ENCODE results near the gene SCARB1. TPM values are rescaled to one million over a fixed set of nuclear protein-coding genes. Genes with fewer than 3 reads are reported as not detected.

The SCARB1 gene
- total RNA-seq, 4 donors from 2014 or later: 15.3 to 55.3 (median 29.7) TPM

DNA sequence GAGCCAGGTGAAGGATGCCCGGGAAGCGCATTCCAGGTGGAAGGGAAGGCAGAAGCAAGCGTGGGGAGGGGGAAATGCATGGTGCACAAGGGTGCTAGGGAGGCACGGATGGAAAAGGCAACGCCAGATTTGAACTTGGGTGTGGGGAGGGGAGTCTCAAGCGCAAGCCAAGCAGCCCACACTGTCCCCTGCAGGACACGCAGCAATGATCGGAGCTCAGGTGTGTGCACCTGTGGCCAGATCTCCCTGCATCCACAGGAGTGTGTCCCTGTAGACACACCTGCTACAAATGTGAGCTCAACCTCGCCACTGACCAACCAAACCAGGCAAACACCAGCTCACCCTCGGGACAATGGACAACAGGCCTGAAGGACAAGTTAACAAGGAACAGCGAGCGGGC lies 63.2 kb downstream of the SCARB1 start:
- Histone ChIP-seq H3K27ac (no peak overlapping the region), H3K4me1 (peaks cover 0 to 17% (median 4%) of the 10 kb centered on the region in 4 donors), H3K9me3 (no peaks in the 10 kb centered on the region), H3K36me3 (peaks cover 0 to 52% (median 0%) of the 10 kb centered on the region in 3 donors), H3K27me3 (no peaks in the 10 kb centered on the region), H3K4me3 (no peak overlapping the region)
- 92 to 94% methylated on average over 12 of the region's 12 CpGs for WGBS, 2 donors
- DNase-seq (ENCODE audit: low spot score in 2 of 2): no peak
- TF ChIP-seq POLR2A (IDR thresholded peaks at IDR 0.05): no peak
- TF ChIP-seq, protein P1, sequence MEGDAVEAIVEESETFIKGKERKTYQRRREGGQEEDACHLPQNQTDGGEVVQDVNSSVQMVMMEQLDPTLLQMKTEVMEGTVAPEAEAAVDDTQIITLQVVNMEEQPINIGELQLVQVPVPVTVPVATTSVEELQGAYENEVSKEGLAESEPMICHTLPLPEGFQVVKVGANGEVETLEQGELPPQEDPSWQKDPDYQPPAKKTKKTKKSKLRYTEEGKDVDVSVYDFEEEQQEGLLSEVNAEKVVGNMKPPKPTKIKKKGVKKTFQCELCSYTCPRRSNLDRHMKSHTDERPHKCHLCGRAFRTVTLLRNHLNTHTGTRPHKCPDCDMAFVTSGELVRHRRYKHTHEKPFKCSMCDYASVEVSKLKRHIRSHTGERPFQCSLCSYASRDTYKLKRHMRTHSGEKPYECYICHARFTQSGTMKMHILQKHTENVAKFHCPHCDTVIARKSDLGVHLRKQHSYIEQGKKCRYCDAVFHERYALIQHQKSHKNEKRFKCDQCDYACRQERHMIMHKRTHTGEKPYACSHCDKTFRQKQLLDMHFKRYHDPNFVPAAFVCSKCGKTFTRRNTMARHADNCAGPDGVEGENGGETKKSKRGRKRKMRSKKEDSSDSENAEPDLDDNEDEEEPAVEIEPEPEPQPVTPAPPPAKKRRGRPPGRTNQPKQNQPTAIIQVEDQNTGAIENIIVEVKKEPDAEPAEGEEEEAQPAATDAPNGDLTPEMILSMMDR (IDR thresholded peaks at IDR 0.05): no peak
- TF ChIP-seq EP300 (IDR thresholded peaks at IDR 0.05): no peak

DNA sequence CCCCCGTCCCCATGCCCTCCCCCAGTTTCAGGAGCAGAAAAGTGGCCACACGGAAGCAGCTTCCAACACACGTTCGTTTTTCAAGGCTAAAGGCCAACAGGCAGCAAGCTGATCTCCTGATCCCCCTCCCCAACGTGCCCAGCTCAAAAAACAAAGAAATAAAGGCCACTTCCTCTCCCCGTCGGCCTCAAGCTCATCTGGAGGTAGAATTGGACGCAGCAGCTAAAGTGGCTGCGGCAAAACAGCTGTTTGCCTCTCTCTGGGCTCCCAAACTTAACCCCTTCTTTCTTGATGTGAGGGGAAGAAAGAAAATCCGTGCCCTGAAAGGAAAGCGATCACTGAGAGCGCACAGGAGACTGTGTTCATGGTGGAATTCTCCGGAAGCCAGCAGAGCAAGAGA lies 66.3 kb downstream of the SCARB1 start:
- TF ChIP-seq, protein P1 (IDR thresholded peaks at IDR 0.05): no peak
- TF ChIP-seq EP300 (IDR thresholded peaks at IDR 0.05) (no peak), POLR2A (IDR thresholded peaks at IDR 0.05) (no peak)

DNA sequence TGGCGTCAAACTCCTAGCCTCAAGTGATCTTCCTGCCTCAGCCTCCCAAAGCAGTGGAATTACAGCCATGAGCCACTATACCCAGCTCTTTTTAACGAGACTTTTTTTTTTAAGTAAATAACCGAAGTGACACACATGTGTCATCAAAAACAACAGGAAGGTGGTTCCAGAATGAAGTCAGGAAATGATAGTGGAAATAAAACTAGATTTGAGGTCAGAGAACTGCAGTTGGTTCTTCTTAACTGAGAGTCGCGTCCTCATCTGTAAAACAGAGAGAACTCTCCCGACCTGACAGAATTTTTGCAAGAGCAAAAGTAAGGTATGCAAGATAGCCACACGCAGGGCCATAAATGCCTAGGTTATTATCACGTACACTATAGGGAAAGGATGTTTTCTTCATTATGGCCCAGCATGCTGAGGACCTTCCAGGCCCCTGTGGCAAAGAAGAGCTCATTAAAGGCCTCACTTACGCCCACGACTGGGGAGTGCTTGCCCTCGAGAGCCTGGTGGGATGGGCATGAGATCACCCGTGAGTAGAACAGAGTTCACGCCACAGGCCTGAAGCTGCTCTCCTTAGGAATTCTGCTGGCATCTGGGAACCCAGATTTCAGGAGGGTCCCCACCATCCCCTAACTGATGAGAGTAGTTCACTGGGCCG lies 67.2 kb downstream of the SCARB1 start:
- DNase-seq (ENCODE audit: low spot score in 2 of 2): no peak
- TF ChIP-seq, protein P1 (IDR thresholded peaks at IDR 0.05): no peak
- TF ChIP-seq POLR2A (IDR thresholded peaks at IDR 0.05) (no peak), EP300 (IDR thresholded peaks at IDR 0.05) (no peak)
- Histone ChIP-seq H3K9me3 (no peaks in the 10 kb centered on the region), H3K27me3 (no peaks in the 10 kb centered on the region), H3K36me3 (peaks cover 0 to 45% (median 0%) of the 10 kb centered on the region in 3 donors), H3K4me1 (peaks cover 0 to 10% (median 4%) of the 10 kb centered on the region in 4 donors), H3K27ac (peak overlapping the region in 3 of 4 donors; percentile 3 to 61 (median 57)), H3K4me3 (no peak overlapping the region)
- 64 to 67% methylated on average over 14 of the region's 14 CpGs for WGBS, 2 donors

More for the DNA sequence above, 66.3 kb downstream of the SCARB1 start:
- no peak for DNase-seq (ENCODE audit: low spot score in 2 of 2)
- Histone ChIP-seq H3K4me3 (no peak overlapping the region), H3K27me3 (no peaks in the 10 kb centered on the region), H3K36me3 (peaks cover 0 to 51% (median 0%) of the 10 kb centered on the region in 3 donors), H3K9me3 (no peaks in the 10 kb centered on the region), H3K4me1 (peaks cover 0 to 10% (median 4%) of the 10 kb centered on the region in 4 donors), H3K27ac (peak overlapping the region in 2 of 4 donors; percentile 57 to 61)
- WGBS, 2 donors: 47 to 60% methylated on average over 13 of the region's 13 CpGs

DNA sequence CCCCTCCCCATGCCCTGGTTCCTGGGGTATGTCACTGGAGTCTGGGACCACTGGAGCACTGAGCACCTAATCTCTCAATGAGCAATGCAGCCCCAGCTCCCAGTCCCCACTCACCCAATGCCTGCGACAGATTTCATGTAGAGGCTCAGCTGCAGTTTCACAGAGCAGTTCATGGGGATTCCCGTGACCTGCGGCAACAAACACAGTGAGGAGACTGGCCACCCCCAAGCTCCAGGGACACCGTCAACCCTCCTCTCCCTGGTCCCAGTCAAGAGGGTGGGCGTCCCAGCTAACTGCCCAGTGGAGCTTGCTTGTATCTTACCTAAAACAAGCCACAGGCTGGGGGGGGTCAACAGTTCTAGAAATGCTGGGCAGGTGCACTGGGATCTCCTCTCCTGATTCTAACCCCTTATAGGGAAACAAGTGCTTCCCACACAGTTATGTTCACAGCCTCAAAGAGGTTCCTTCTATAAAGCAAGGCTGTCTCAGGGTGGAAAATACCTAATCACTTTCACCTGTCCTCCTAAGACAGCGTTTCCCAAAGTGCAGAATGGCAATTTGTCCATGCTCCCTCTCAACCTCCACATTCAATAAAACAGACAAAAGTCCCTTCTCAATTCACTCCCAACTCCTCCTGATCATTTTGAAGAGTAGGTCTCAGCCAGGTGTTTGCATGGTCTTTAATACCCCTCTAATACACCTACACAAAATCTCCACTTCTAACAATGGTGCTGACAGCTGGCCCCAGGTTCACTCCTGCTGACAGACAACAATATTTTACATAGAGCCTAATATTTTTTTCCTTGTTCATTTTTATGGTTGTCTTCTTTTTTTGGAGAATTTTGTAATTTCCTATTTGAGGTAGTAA lies 68.3 kb downstream of the SCARB1 start:
- peaks cover 0 to 43% (median 0%) of the 10 kb centered on the region in 3 donors for H3K36me3 ChIP-seq
- TF ChIP-seq EP300 (IDR thresholded peaks at IDR 0.05) (no peak), POLR2A (IDR thresholded peaks at IDR 0.05) (no peak)
- TF ChIP-seq, protein P1 (IDR thresholded peaks at IDR 0.05): no peak
- WGBS, 2 donors: 84 to 93% methylated on average over 6 of the region's 6 CpGs

More for the DNA sequence above, 68.3 kb downstream of the SCARB1 start:
- Histone ChIP-seq H3K27me3 (no peaks in the 10 kb centered on the region), H3K27ac (peak overlapping the region in 1 of 4 donors; percentile 61), H3K4me3 (no peak overlapping the region), H3K4me1 (peaks cover 0 to 10% (median 4%) of the 10 kb centered on the region in 4 donors), H3K9me3 (no peaks in the 10 kb centered on the region)
- DNase-seq (ENCODE audit: low spot score in 2 of 2): no peak

Measured in tibial nerve (tissue), 4 donors.